Pulmonary artery endothelial cell (primary cell): Measurements from ENCODE around the gene AP2B1. TPM values are rescaled to one million over a fixed set of nuclear protein-coding genes. Genes with fewer than 3 reads are reported as not detected.

ENCODE experiments used
- DNase-seq: peaks from one replicate; pipeline ENCODE4 v3.0.0-alpha.2; 2011; ENCODE audit warnings: low read depth, low spot score
- total RNA-seq: library from RNA; depleted of rRNA; stranded (reverse); fragments of >200 nt; gene quantifications from 2 replicates; pipeline ENCODE4 v1.2.3, GENCODE V29; 2014

Gene AP2B1
- total RNA-seq, 1 donor from 2014 or later = 102 TPM

GRCh38 chr17:35627417-35627816 is 40.3 kb downstream of the AP2B1 start:
- DNase-seq = no peak

GRCh38 chr17:35630530-35631148 is 43.5 kb downstream of the AP2B1 start:
- peak; percentile 66 for DNase-seq

GRCh38 chr17:35641032-35641431 is 53.9 kb downstream of the AP2B1 start:
- DNase-seq = no peak

GRCh38 chr17:35645923-35646322 is 58.8 kb downstream of the AP2B1 start:
- DNase-seq = no peak

GRCh38 chr17:35651467-35651866 is 64.3 kb downstream of the AP2B1 start:
- DNase-seq = no peak

GRCh38 chr17:35653619-35654361 is 66.7 kb downstream of the AP2B1 start:
- no peak for DNase-seq

GRCh38 chr17:35655303-35655702 is 68.2 kb downstream of the AP2B1 start:
- DNase-seq = no peak

- no peak for DNase-seq
Measured at GRCh38 chr17:35660902-35661301, 73.8 kb downstream of the AP2B1 start.

GRCh38 chr17:35664685-35665084 is 77.6 kb downstream of the AP2B1 start:
- DNase-seq = no peak

GRCh38 chr17:35665662-35666061 is 78.5 kb downstream of the AP2B1 start:
- DNase-seq = no peak

- no peak for DNase-seq
Measured at GRCh38 chr17:35666070-35666469, 78.9 kb downstream of the AP2B1 start.

- no peak for DNase-seq
Measured at GRCh38 chr17:35666967-35667532, 79.9 kb downstream of the AP2B1 start.

GRCh38 chr17:35668802-35669201 is 81.7 kb downstream of the AP2B1 start:
- no peak for DNase-seq

- DNase-seq = no peak
Measured at GRCh38 chr17:35674552-35674951, 87.4 kb downstream of the AP2B1 start.

GRCh38 chr17:35676441-35676840 is 89.3 kb downstream of the AP2B1 start:
- DNase-seq = no peak

GRCh38 chr17:35679007-35679682 is 92.0 kb downstream of the AP2B1 start:
- DNase-seq = no peak

GRCh38 chr17:35683591-35683990 is 96.5 kb downstream of the AP2B1 start:
- DNase-seq = no peak

GRCh38 chr17:35684055-35684802 is 97.1 kb downstream of the AP2B1 start:
- DNase-seq = no peak

- DNase-seq = no peak
Measured at GRCh38 chr17:35692512-35693210, 105.5 kb downstream of the AP2B1 start.

GRCh38 chr17:35693662-35694061 is 106.5 kb downstream of the AP2B1 start:
- no peak for DNase-seq

- DNase-seq = no peak
Measured at GRCh38 chr17:35694906-35695305, 107.8 kb downstream of the AP2B1 start.
